M059J (cell line): Measurements from ENCODE around the gene CAMK1G. TPM values are rescaled to one million over a fixed set of nuclear protein-coding genes. Genes with fewer than 3 reads are reported as not detected.

Experiments used
- DNase-seq: peaks from one replicate; pipeline ENCODE4 v3.0.0-alpha.2; 2012; ENCODE audit warnings: low read depth
- total RNA-seq: library from RNA; depleted of rRNA; stranded (reverse); fragments of >200 nt; shearing (Covaris generic); gene quantifications from 2 replicates; pipeline ENCODE4 v1.2.3, GENCODE V29; 2014

CAMK1G gene
- total RNA-seq, 1 experiment from 2014 or later = 4.5 TPM

DNA sequence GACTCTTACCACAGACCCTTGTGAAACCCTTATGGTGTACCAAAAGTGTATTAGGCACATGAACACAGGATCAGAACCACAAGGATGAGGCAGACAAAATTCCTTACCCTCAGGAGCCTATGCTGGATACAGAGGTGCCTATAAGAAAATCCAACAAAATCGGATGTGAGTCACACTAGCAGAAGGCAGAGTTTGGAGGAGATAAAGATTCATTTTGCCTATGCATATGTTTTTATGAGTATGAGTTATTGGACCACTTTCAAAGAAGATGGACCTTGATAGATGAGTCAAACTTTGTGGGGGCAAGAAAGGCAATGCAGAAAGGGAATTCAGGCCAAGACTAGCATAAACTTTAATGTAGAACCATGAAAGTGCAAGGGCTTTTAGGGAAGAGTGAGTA is 17.0 kb downstream of the CAMK1G start:
- peak; percentile 72 for DNase-seq

DNA sequence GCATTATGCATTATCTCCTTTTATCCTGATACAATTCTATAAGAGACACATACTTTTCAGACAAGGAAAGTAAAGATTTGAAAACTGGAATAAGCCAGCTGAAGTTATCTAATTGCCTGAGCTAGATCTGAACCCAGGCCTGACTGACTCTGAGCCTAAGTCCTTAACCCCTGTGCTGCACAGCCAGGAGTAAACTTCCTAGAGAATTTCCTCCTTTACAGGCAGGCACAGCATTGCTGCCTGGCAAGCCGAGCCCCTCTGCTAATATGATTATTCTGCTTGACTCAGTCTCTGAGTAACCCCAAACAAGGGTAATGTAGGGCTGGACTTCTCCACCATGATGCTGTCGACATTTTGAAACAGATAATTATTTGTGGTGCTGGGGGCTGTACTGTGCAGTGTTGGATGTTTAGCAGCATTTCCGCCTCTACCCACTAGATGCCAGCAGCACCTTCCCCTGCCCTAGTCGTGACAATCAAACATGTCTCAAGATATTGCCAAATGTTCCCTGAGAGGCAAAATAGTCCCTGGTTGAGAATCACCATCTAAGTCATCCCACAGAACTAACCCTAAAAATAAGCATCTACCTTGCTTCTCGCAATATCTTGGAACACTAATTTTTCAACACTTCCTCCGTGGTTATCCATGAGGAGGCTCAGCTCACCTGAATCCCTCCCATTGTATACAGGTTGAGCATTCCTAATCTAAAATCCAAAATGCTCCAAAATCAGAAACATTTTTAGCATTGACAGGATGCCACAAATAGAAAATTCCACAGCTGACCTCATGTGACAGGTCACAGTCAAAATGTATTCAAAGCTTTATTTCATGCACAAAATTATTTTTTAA is 18.5 kb downstream of the CAMK1G start:
- DNase-seq = peak; percentile 63

DNA sequence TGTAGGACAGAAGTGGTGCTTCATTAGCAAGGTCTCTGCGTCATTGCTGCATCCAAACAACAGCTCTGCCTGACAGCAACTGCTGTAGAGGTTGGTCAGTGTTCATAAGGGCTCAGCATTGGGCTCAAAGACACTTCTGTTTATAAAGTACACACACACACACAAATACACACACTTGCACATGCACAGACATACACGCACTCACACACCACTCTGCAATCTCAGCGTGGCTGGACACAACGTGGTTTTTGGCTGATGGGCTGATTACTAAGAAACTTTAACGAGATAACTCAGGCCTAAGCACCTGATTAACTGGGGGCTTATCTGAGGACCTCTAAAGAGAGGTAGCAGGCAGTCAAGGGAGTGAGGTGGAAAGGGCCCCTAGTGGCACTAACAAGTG is 20.4 kb downstream of the CAMK1G start:
- DNase-seq = no peak

DNA sequence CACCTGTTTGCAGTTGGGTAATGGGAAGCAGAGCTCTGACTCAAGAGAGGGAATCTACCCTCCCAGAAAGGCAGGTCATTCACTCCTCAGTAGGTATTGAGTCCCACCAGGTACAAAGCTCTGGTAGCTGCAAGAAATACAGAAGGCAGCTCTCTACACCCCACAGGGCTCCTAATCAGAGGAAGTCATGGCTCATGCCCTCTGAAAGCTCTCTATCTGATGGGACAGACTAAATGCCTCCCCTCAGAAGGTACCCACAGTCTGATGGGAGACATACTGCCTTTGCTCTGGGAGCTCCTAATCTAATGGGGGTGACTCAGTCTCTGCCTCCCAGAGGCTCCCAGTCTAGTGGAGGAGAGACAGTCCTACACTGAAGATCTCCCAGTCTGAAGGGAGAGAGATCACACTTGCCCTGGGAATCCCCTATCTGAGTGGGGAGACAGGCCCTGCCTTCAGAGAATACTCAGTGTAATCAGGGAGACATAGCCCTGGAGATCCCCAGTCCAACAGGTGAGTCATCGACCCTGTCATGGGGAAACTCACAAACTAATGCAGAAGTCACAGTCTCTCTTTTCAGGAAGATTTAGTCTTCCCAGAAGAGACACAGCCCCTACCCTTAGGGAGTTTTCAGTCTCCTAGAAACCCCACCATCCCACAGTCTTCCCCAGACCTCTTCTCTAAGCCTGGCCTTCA is 23.7 kb downstream of the CAMK1G start:
- DNase-seq = peak; percentile 86

DNA sequence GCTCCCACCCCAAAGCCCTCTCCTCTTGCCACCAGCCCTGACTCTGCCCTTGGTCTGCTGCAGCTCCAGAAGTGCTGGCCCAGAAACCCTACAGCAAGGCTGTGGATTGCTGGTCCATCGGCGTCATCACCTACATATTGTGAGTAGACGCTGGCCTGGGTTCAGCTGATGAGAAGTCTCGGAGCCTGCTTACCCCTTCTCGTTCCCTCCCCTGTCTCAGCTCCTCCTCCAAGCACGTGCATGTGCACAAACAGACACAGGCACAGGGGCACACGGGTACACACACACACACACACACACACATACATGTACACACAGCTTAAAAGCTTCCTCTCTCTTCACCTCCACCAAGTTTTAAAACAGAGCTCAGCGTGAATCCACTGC is 24.3 kb downstream of the CAMK1G start:
- no peak for DNase-seq

DNA sequence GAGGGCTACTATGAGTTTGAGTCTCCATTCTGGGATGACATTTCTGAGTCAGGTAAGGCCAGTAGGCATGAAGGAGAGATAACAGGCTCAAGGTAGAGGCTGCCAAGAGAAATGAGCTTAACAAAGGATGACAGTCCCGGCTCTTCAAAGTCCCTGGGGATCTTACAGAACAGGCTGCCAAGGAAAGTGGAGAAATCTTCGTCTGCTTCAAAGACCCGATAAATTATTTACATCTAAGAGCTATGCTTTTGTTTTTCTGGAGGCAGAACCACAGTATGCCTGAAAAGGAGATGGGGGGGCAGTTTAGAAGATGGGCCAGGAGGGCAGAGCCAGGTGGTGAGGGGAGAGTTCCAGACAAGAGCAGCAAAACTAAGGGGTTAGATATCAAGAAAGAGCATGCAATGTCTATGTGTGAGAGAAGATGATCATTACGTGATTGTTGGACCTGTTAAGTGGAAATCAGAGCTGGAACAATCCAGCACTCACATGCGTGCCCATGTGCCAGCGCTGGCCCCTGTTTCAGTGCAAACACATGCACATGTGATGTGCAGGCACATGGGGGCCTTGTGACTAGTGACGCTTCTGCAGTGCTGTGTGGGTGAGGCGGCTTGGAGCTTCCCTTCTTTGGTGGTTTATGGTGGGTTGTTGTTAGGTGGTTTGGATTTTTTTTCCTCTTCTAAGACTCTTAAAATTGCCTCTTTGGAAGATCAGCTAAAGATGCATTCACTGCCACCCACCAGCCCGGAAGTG is 25.7 kb downstream of the CAMK1G start:
- no peak for DNase-seq

DNA sequence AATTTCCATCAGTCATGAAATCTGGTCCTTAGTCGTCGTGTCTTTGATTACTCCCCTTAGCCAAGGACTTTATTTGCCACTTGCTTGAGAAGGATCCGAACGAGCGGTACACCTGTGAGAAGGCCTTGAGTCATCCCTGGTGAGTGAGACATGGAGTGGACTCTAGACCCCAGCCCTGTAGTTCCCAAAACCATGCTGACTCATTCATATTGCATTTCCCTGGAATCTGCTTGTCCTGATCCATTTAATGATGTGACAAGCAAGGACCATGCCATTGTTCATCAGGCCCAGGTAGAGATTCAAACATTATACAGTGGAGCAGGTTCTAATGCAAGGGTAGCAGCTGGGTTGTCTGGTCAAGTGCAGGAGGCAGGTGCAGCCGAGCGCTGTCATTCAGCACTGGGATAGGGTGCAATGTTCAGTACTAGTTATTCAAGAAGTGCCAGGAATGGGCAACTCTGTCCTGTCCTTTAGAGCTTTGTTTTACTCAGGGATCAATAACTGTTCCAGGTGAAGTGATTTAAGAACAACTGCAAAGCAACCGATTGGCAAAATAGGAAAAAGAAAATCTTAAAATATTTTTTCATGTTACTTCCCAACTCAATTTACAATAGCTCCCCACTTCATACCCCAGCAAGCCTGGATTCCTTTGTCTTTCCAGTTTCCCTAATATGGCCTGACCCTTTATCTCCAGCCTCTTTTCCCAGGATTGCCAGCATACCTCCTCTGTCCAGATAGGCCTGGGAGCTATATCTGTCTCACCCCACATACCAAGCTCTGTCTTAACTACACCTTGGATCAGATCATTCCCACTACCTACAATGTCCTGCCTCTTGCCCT is 26.5 kb downstream of the CAMK1G start:
- peak; percentile 64 for DNase-seq

DNA sequence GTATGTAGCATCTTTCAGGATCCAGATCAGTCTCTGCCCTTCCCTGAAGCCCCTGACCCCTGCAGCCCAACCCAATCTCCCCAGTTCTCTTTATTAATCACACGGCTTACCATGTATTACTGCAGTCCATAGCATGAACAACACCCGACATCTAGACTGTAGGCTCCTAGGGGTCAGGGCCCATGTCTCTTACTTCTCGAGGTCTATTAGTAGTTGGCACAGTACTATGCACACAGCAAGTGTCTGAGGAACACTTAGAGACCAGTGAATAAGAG is 27.1 kb downstream of the CAMK1G start:
- no peak for DNase-seq

DNA sequence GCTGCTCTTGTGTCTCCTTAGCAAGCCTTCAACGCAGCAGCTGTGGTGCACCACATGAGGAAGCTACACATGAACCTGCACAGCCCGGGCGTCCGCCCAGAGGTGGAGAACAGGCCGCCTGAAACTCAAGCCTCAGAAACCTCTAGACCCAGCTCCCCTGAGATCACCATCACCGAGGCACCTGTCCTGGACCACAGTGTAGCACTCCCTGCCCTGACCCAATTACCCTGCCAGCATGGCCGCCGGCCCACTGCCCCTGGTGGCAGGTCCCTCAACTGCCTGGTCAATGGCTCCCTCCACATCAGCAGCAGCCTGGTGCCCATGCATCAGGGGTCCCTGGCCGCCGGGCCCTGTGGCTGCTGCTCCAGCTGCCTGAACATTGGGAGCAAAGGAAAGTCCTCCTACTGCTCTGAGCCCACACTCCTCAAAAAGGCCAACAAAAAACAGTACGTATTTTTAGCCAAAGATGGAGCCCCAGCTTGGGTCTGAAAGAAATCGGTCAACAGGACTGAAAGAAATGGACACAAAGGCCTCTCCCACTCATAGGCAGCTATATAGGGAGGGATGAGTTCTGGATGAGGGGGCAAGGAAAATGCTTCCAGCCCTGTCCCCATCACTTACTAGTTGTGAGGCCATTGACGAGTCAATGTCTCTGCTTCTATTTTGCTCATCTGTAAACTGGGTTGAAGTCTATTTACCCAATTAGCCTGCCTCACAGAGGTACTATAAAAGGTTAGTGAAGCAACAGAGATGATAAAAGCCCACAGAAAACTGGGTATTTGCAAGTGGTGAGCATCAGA is 28.5 kb downstream of the CAMK1G start:
- DNase-seq = no peak

DNA sequence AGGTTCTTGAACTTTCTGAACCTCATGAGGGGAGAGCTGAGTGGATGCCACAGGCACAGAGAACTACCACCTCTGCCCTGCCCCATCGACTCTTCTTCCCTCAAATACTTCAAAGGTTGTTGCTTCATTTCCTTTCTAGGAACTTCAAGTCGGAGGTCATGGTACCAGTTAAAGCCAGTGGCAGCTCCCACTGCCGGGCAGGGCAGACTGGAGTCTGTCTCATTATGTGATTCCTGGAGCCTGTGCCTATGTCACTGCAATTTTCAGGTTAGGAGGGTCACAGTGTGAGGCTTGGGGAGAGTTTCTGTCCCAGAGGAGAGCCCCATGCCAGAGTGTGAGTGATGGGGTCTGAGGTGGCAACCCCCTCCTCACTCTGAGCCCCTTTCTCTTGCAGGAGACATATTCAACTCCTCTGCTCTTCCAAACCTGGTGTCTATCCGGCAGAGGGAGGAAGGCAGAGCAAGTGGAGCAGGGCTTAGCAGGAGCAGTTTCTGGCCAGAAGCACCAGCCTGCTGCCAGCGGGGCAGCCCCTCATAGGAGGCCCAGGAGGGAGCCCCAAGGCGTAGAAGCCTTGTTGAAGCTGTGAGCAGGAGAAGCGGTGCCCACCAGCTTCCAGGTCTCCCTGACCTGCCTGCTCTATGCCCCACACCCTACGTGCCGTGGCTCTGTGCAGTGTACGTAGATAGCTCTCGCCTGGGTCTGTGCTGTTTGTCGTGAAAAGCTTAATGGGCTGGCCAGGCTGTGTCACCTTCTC is 29.3 kb downstream of the CAMK1G start:
- no peak for DNase-seq

DNA sequence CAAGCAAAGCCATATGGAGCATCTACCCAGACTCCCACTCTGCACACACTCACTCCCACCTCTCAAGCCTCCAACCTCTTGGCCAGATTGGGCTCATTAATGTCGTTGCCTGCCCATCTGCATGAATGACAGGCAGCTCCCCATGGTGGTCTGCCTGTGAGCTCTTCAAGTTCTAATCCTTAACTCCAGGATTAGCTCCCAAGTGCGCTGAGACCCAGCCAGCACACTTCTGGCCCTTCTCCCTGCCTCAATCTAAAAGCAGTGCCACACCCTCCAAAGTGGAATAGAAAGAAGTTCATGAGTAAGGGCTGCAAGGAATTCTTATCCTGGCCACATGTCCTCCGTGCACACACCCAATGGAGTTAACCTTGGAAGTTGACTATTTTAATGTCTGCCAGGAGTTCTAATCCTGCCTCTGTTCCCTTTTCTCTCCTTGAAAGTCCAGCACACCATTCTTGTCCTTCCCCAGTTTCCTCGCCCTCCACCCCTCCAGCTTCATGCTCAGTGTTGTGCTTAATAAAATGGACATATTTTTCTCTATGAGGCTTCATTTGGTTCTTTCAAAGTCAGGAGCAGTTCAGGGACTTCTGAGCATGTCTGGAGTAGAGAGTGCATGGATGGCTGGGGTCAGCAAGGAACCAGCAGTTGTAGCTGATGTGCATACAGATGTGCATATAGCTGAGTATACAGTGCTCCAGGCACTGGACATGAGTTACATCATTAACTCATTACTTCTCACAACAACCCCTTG is 30.1 kb downstream of the CAMK1G start:
- DNase-seq = no peak

DNA sequence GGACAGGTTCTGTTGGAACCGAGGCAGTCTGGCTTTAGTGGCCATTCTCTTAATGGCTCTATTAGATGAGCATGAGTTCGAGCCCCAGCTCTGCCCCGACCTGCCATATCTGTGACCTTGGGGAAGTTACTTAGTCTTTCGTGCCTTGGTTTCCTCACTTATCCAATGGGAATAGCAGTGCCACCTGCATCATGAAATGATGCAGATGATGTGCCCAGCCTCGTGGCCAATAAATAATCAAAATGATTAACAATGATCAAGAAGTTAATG is 30.6 kb downstream of the CAMK1G start:
- DNase-seq = no peak

DNA sequence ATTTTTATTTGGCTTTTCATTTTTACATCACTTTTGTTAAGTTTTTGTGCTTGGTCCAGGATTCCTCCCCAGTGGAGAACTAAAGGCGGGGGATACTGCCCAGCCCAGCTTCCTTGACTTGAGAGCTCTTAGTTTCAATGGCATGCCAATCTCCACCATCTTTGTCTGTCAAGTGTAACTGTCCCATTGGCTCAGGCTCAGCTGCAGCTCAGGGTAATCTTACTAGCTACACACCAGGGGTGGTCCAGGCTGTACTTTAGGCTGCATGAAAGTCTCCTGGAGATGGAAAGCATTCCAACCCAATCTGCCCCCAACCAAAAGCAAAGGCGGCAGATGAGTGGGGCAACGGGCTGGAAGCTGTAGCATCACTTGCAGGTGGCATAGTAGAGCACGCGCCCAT is 31.4 kb downstream of the CAMK1G start:
- no peak for DNase-seq

DNA sequence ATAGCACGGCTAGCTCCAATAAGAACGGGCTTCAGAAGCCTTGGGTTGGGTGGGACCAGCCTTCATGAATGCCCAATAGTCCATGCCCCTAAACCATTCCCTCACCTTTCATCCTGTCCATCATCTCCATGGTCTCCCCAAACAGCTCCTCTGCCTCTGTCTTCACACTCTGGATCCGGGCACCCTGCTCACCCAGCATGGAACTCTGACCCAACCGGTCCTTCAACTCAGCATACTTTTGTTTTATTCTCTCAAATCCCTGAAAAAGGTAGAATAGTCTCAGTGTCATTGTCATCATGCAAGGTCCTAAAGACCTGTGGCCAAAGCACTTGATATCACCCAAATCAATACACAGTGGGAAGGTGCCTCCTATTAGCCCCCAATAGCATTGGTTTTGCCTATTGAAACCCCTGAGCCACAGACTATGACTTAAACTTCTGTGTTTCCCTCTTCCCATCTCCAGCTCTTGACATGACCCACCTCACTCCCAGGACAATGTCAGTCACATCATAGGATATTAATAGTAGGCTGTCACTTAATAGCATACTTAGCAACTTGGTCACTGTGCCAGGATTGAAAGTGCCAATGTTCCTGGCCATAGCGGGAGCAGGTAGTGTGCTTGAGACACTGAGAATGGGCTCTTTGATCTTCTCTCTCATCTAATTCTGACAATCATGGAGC is 33.0 kb downstream of the CAMK1G start:
- DNase-seq = no peak

DNA sequence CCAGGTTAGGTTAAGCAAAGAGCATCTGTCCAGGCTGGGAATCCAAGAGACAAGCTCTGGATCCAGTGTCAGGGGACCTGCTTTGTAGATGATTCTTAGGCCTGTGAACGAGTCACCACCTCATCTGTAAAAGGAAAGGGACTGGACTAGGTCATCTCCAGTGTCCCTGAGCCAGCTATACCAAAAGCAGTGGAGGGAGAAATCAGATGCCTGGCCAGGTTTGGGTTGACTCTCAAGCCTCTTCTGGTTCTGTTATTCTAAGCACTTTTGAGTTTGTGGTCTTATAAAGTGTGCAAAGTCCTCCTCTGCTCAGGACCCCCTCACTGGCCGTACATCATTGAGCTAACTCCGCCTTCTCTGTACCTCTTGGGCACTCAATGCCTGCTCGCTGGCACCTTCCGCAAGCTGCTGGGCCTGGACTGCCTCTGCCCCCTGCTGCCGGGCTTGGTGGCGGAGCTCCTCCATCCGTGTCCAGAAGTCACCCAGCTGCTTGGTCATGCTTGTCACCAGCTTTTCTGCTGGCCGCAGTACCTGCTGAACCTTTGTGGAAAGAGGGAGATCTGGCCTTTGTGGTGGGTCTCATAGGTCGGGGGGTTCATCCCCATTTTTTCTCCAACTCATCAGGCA is 33.6 kb downstream of the CAMK1G start:
- no peak for DNase-seq

DNA sequence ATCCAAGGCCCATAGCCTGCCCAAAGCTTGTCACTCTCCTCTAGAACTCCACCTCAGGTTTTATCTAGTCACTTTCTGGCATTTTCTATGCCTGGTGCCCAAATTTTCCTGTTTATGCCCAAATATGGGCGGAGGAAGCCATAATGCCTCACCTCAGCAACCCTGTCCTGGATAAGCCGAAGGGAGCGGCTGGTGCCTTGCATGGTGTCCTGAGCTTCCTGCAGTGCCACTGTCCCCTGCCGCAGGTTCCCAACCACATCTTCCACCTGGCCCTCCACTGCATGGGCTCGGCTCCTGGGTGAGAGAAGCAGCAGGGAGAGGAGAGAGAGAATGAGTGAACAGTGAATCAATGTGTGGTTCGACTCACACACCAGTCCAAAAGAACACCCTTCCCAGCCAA is 34.2 kb downstream of the CAMK1G start:
- DNase-seq = no peak

DNA sequence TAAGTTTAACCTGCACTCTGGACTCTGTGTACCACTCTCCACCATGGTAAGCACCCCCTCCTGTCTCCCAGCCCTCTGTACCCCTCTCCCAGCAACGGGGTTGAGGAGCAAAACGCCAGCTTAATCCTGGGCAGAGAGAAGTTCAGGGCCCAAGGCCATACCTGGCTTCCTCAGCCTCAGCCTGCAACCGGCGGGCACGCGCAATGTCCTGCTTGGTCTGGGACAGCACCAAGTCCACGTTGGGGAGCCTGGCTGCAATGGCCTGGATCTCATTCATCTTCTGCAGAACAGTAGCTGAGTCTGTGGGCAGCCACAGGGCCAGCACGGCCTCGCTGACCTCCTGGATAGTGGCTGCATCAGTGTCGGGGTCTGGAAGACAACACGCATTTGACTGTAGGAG is 34.8 kb downstream of the CAMK1G start:
- no peak for DNase-seq

DNA sequence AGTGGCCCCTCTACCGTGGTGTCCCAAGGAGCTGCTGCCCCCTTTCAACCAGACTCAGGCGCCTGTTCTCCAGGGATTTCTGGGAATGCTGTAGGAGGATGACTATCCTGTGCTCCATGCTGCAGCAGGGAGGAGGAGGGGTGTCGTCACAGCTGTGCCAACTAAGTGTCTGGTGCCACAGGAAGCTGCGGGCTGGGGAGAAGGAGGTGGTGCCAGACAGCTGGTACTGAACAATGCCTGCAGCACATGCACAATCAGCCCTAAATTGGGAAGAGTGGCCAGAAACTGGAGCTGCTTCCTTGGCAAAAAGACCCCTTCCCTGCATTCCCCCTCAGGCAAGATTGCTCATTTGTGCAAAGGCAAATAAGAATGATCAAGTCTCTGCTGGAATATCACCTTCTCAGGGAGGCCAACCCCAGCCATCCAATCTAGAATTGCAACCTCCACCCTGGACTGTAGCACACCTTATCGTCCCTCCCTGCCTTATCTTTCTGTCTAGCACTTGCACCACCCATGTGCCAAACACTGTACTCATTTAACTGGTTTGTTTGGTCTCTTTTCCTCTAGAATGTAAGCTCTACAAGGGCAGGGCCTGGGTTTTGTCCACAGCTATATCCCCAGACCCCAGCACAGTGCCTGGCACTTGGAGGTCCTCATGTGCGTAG is 35.4 kb downstream of the CAMK1G start:
- DNase-seq = peak; percentile 64
